GM21423 (cell line): ENCODE results near the gene TRUB1.

Experiments used
- ATAC-seq: cut with Tn5 transposase; IDR thresholded peaks from one replicate; pipeline ENCODE4 v1.9.1; 2021; ENCODE audit warnings: mild to moderate bottlenecking, moderate library complexity; ENCODE audit not compliant: unreplicated experiment

Gene TRUB1

DNA sequence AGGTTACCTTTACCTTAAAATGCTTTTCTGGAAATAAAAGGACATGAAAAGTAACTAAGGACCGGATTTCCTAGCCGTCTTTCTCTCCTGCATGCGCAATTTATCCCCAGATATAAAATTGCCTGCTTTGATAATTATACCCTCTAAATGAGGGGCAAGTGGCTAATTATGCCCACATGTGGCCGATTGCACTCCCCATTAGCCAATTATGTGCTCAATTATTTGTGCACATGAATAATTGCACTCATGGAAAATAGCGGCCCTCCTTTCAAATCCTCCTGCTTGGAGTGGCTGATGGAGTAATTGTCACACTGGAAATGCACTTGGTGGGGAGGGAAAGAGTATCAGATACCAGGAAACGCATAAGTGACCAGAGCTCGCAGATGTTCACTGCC, 88.7 kb downstream of the TRUB1 start:
- ATAC-seq: no peak
